GM21360 (cell line): ENCODE measurements around the gene COL6A3.
"Not testable (repeated sequence)": the region's sequence is repeated elsewhere in the genome, so short reads cannot be mapped to it uniquely, and the experiment has no call there.

Experiments
- ATAC-seq: cut with Tn5 transposase; IDR thresholded peaks from one replicate; pipeline ENCODE4 v1.9.1; 2021; ENCODE audit warnings: mild to moderate bottlenecking, moderate library complexity; ENCODE audit not compliant: unreplicated experiment

Gene COL6A3

GRCh38 chr2:237321746-237322145, 92.2 kb downstream of the COL6A3 start:
- ATAC-seq: no peak

GRCh38 chr2:237320801-237321560, 93.0 kb downstream of the COL6A3 start:
- ATAC-seq: no peak

GRCh38 chr2:237319887-237320286, 94.1 kb downstream of the COL6A3 start:
- no peak for ATAC-seq

- no peak for ATAC-seq
These were observed 94.7 kb downstream of the COL6A3 start for GRCh38 chr2:237319086-237319820.

GRCh38 chr2:237316339-237316738, 97.6 kb downstream of the COL6A3 start:
- ATAC-seq: no peak

GRCh38 chr2:237315829-237316225, 98.1 kb downstream of the COL6A3 start:
- ATAC-seq: no peak

GRCh38 chr2:237315170-237315828, 98.7 kb downstream of the COL6A3 start:
- ATAC-seq: no peak

GRCh38 chr2:237314681-237315080, 99.3 kb downstream of the COL6A3 start:
- ATAC-seq: no peak

GRCh38 chr2:237314198-237314597, 99.8 kb downstream of the COL6A3 start:
- no peak for ATAC-seq

GRCh38 chr2:237312021-237312755, 101.8 kb downstream of the COL6A3 start:
- ATAC-seq: no peak

GRCh38 chr2:237310515-237311114, 103.3 kb downstream of the COL6A3 start:
- ATAC-seq: no peak

GRCh38 chr2:237309416-237309815, 104.5 kb downstream of the COL6A3 start:
- no peak for ATAC-seq

- no peak for ATAC-seq
These were observed 105.0 kb downstream of the COL6A3 start for GRCh38 chr2:237309011-237309410.

- no peak for ATAC-seq
These were observed 106.5 kb downstream of the COL6A3 start for GRCh38 chr2:237307474-237307873.

- ATAC-seq: no peak
These were observed 107.2 kb downstream of the COL6A3 start for GRCh38 chr2:237306787-237307170.

- no peak for ATAC-seq
These were observed 107.7 kb downstream of the COL6A3 start for GRCh38 chr2:237306083-237306786.

GRCh38 chr2:237305579-237305978, 108.4 kb downstream of the COL6A3 start:
- no peak for ATAC-seq

- no peak for ATAC-seq
These were observed 109.0 kb downstream of the COL6A3 start for GRCh38 chr2:237304763-237305514.

GRCh38 chr2:237303244-237303643, 110.7 kb downstream of the COL6A3 start:
- not testable (repeated sequence) for ATAC-seq
